OCI-LY7 (cell line): ENCODE data around the gene MYL3.

Experiments
- CTCF ChIP-seq: fragments of 200-600 bp; sonication (generic); conservative IDR thresholded peaks from 2 replicates; pipeline ENCODE4 v1.5.1; 2014; ENCODE audit warnings: mild to moderate bottlenecking, antibody characterized with exemption, low read length, moderate library complexity, mixed read lengths
- EZH2phosphoT487 ChIP-seq: fragments of 200-600 bp; sonication (generic); IDR thresholded peaks from 2 replicates; pipeline ENCODE4 v1.6.1; 2018; ENCODE audit warnings: low read depth, borderline replicate concordance, mild to moderate bottlenecking, mixed run types, antibody characterized with exemption, low read length, moderate library complexity, mixed read lengths

GRCh38 chr3:46856576-46857471, 6.4 kb downstream of the MYL3 start:
- no peak for TF ChIP-seq CTCF
- TF ChIP-seq EZH2phosphoT487 = no peak
